Spleen (tissue), 13 donors: Measurements from ENCODE around the gene ITGA6. TPM values are rescaled to one million over a fixed set of nuclear protein-coding genes. Genes with fewer than 3 reads are reported as not detected.

Source experiments
- DNase-seq: peaks from one replicate; pipeline ENCODE4 v3.0.0-alpha.2; 2020
- H3K27ac ChIP-seq, 8 donors: fragments of 200-600 bp; sonication (generic) in 7 of 8; 1 replicate in 4 of 8; 2 replicates in 4 of 8; pipeline versions ENCODE4 v1.5.0 to v1.8.0; 2016 to 2021; ENCODE audit warnings: inconsistent platforms in 4 of 8, mild to moderate bottlenecking in 4 of 8, moderate library complexity in 1 of 8
- H3K27me3 ChIP-seq, 7 donors: fragments of 200-600 bp; sonication (generic) in 6 of 7; replicated peaks in 1 of 7; 1 replicate in 4 of 7; 2 replicates in 3 of 7; pipeline versions ENCODE4 v1.5.0 to v1.8.0; 2016 to 2021; ENCODE audit warnings: inconsistent platforms in 3 of 7, mild to moderate bottlenecking in 1 of 7
- H3K36me3 ChIP-seq, 6 donors: fragments of 200-600 bp; sonication (generic) in 5 of 6; 1 replicate in 4 of 6; 2 replicates in 2 of 6; pipeline versions ENCODE4 v1.5.0 to v1.8.0; 2016 to 2021; ENCODE audit warnings: inconsistent platforms in 2 of 6
- H3K4me1 ChIP-seq, 6 donors: fragments of 200-600 bp; sonication (generic) in 5 of 6; 1 replicate in 3 of 6; 2 replicates in 3 of 6; pipeline versions ENCODE4 v1.5.0 to v1.8.0; 2016 to 2021; ENCODE audit warnings: inconsistent platforms in 3 of 6
- H3K4me3 ChIP-seq, 8 donors: fragments of 200-600 bp; sonication (generic) in 7 of 8; 1 replicate in 4 of 8; 2 replicates in 4 of 8; pipeline versions ENCODE4 v1.5.0 to v1.8.0; 2016 to 2021; ENCODE audit warnings: inconsistent platforms in 4 of 8, mild to moderate bottlenecking in 4 of 8, moderate library complexity in 2 of 8
- H3K9me3 ChIP-seq, 8 donors: fragments of 200-600 bp; sonication (generic) in 7 of 8; 1 replicate in 4 of 8; 2 replicates in 4 of 8; pipeline versions ENCODE4 v1.5.0 to v1.8.0; 2016 to 2021; ENCODE audit warnings: inconsistent platforms in 4 of 8
- POLR2A ChIP-seq, 3 donors: fragments of 450-650 bp; IDR thresholded peaks; one replicate each; pipeline ENCODE4 v1.5.1; 2017; ENCODE audit warnings: antibody characterized with exemption in 3 of 3, mild to moderate bottlenecking in 1 of 3
- POLR2AphosphoS5 ChIP-seq, 3 donors: sonication (generic); formaldehyde crosslinking; IDR thresholded peaks; one replicate each; pipeline ENCODE4 v1.5.1; 2017; ENCODE audit warnings: antibody characterized with exemption in 3 of 3
- WGBS, 5 donors: extraction: QIAGEN DNeasy Blood & Tissue Kit in 3 of 5; methylation state at CpG; one replicate each; pipeline versions ENCODE4 v1.1.5 to v1.1.7; 2013 to 2018; 5-methylcytosine and 5-hydroxymethylcytosine counted together
- intact Hi-C: fragments of 100-400 bp; cut with DNase I; formaldehyde crosslinking; loops from one replicate; pipeline ENCODE4 v1.15.0; 2023; ENCODE audit warnings: low total_unique reads
- long read RNA-seq, 2 donors: transcript quantifications; one replicate each; lab custom pipeline, GENCODE V29; 2026
- polyA plus RNA-seq, 3 donors: library from polyadenylated mRNA; stranded (reverse); fragments of 200-250 nt; gene quantifications; one replicate each; pipeline ENCODE4 v1.2.1, GENCODE V29; 2013
- total RNA-seq, 7 donors: library from RNA; depleted of rRNA in 3 of 7; stranded (reverse); fragments of >200 nt in 3 of 7; fragmentation: NEBNext Ultra II Directional in 4 of 7; extraction: Animal tissue kit (Norgen Biotek cat#: 25700) in 4 of 7; gene quantifications; one replicate each; pipeline versions ENCODE4 v1.1.0 to v1.2.1, GENCODE V29; 2016 to 2021
- TF ChIP-seq, protein P1 (sequence below), 11 experiments: fragments of 200-600 bp in 7 of 11; fragments of 450-650 bp in 4 of 11; sonication (generic) in 4 of 11; IDR thresholded peaks in 8 of 11; conservative IDR thresholded peaks in 3 of 11; 1 replicate in 7 of 11; 2 replicates in 4 of 11; pipeline versions ENCODE4 v1.4.0 to v1.8.0; 2016 to 2021; ENCODE audit warnings: antibody characterized with exemption in 11 of 11, inconsistent platforms in 4 of 11, mild to moderate bottlenecking in 1 of 11
- donor health status: healthy with polysubstance abuse.
- donor health status: DM: no; HTN: no; CAD: no; lungs with moderate emphysema.
- donor health status: DM: no; HTN: no; CAD: no.
- donor health status: Bipolar disorder and iron deficiency.
- donor health status: healthy.
- donor health status: DM: no; HTN: no; CAD: no.
- donor health status: DM: yes; HTN: yes; CAD: no.

The ITGA6 gene
- total RNA-seq (100 to 1,000 TPM in 5 of 7 donors, 10 to 100 TPM in 2; 54.6 to 172 (median 114) TPM), polyA plus RNA-seq (10 to 100 TPM in 1 of 3 donors, 1 to 10 TPM in 2; 6.9 to 18.1 (median 8.2) TPM)
- long read RNA-seq, donor 1, full-length matches to known transcripts: 5 of 18 reads
- long read RNA-seq, donor 1, partial matches to known transcripts: 13 of 18 reads
- long read RNA-seq, donor 1, other reads (novel, unspliced or antisense): 0 of 18 reads
- long read RNA-seq, donor 2, full-length matches to known transcripts: 8 of 19 reads
- long read RNA-seq, donor 2, partial matches to known transcripts: 11 of 19 reads
- long read RNA-seq, donor 2, other reads (novel, unspliced or antisense): 0 of 19 reads

DNA sequence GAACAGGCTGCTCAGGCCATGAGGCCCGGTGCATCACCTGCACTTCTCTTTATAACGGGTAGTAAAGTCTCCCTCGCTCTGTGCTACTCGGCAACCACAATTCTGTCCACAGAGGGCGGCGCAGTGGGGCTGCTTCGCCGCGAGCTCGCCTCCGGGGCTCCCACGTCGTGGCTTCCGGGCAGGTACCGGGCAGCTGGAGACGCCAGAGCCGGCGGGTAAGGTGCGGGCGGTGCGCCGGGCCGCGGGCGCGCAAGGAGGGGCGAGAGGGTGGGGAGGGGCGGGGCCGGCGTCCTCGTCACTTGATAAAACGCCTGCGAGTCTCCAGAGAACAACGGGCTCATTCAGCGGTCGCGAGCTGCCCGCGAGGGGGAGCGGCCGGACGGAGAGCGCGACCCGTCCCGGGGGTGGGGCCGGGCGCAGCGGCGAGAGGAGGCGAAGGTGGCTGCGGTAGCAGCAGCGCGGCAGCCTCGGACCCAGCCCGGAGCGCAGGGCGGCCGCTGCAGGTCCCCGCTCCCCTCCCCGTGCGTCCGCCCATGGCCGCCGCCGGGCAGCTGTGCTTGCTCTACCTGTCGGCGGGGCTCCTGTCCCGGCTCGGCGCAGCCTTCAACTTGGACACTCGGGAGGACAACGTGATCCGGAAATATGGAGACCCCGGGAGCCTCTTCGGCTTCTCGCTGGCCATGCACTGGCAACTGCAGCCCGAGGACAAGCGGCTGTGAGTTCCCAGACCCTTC is at the start of gene ITGA6:
Gene ITGA6 (plus strand): TSS at position 331 of the 734 bp plus-strand sequence.
- WGBS, 5 donors: 0 to 1% (median 0%) methylated on average over 11 to 79 of the region's 79 CpGs
- H3K27me3 ChIP-seq: peaks cover 0 to 67% (median 0%) of the 10 kb centered on the region in 7 donors
- H3K36me3 ChIP-seq: no peaks in the 10 kb centered on the region
- peaks cover 7 to 66% (median 40%) of the 10 kb centered on the region in 6 donors for H3K4me1 ChIP-seq
- intact Hi-C loops: loop anchor here (5.0 kb wide), 1 partner anchor 35 kb away; no protein-coding TSS in a partner anchor
- peak within 1 kb of the TSS; percentile 73 to 90 (median 84) for H3K27ac ChIP-seq
- peak within 1 kb of the TSS; percentile 63 to 87 (median 81) for H3K4me3 ChIP-seq
- peak; percentile 84 to 94 (median 89) for TF ChIP-seq POLR2AphosphoS5 (IDR thresholded peaks at IDR 0.05)
- TF ChIP-seq, protein P1, sequence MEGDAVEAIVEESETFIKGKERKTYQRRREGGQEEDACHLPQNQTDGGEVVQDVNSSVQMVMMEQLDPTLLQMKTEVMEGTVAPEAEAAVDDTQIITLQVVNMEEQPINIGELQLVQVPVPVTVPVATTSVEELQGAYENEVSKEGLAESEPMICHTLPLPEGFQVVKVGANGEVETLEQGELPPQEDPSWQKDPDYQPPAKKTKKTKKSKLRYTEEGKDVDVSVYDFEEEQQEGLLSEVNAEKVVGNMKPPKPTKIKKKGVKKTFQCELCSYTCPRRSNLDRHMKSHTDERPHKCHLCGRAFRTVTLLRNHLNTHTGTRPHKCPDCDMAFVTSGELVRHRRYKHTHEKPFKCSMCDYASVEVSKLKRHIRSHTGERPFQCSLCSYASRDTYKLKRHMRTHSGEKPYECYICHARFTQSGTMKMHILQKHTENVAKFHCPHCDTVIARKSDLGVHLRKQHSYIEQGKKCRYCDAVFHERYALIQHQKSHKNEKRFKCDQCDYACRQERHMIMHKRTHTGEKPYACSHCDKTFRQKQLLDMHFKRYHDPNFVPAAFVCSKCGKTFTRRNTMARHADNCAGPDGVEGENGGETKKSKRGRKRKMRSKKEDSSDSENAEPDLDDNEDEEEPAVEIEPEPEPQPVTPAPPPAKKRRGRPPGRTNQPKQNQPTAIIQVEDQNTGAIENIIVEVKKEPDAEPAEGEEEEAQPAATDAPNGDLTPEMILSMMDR (IDR thresholded peaks at IDR 0.05 in 8 of 11, conservative IDR thresholded peaks at IDR 0.05 in 3 of 11): peak in 6 of 11 experiments; percentile 4 to 49 (median 18)
- peak in 1 of 3 donors; percentile 63 for TF ChIP-seq POLR2A (IDR thresholded peaks at IDR 0.05)
- H3K9me3 ChIP-seq: no peaks in the 10 kb centered on the region
- DNase-seq: peak; percentile 93

DNA sequence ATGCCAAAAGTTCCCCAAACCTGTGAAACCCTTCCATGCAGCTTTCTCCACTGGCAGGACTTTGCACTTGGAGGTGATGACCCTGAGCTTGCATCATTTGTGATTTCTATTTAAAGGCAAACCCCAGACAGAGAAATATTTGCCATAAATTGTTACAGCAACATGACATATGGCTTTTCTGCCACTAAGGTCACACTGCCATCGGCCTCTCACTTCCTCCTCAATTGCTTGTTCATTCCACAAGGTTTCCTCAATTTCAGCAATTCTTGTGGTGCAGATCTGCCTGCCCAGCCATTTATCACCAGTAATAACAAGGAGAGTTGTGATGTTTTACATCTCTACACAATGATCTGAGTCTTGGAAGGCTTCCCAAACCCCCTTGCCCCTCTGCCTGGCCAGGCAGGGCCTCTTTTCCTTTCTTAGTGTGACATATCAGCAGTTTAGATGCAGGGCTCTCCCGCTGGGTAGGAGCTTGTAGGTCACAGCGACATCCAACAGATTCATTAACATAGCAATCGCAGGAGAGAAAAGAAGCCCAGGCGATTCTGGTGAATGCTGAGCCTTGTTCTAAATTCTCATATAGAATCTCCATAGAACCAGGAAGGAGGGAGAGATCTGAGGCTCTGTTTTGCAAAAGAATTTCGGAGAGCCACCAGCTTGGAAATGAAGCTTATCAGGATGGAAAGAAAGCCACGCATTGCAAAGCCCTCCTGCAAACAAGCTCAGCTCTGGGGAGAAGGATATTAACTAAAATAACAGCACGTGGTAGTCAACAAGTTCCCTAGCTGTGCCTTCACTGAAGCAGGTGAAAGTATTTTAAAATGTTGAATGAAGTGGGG is 46.7 kb upstream of the ITGA6 start:
- intact Hi-C loops: no loop called here
- no peak overlapping the region for H3K27ac ChIP-seq
- no peaks in the 10 kb centered on the region for H3K27me3 ChIP-seq
- TF ChIP-seq POLR2AphosphoS5 (IDR thresholded peaks at IDR 0.05) (no peak), POLR2A (IDR thresholded peaks at IDR 0.05) (no peak)
- TF ChIP-seq, protein P1 (IDR thresholded peaks at IDR 0.05 in 8 of 11, conservative IDR thresholded peaks at IDR 0.05 in 3 of 11): no peak
- H3K4me1 ChIP-seq: peaks cover 3 to 35% (median 17%) of the 10 kb centered on the region in 6 donors
- DNase-seq: no peak
- 18 to 41% (median 33%) methylated on average over 8 of the region's 8 CpGs for WGBS, 5 donors
- no peaks in the 10 kb centered on the region for H3K36me3 ChIP-seq
- H3K4me3 ChIP-seq: no peak overlapping the region
- H3K9me3 ChIP-seq: peaks cover 0 to 13% (median 6%) of the 10 kb centered on the region in 8 donors

DNA sequence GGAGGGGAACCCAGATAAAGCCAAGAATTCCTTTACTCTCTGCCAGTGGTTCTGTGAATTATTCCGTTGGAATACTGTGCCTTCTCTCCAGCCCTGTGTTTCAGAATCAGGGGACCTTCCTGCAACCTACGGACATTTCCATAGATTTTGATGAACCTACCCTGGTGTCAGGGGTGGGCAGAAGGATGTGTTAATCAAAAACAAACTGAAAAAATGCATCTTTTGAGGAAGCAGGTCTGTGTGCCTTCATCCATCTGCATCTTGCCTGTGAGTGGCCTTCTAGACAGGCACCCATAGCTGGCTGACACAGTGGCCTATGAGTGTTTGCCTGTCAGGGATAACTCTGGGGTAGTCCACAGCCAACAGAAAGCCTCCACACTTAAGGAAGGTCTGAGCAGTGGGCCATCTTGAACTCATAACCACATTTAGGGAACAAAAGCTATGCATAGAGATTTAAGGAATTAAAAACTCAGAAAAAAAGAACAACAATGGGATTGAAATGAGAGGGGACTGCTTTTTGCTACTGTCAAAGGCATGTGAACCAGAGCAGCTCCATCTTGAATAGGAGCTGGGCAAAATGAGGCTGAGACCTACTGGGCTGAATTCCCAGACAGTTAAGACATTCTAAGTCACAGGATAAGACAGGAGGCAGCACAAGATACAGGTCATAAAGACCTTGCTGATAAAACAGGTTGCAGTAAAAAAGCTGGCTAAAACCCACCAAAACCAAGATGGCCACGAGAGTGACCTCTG is 45.9 kb upstream of the ITGA6 start:
- TF ChIP-seq, protein P1 (IDR thresholded peaks at IDR 0.05 in 8 of 11, conservative IDR thresholded peaks at IDR 0.05 in 3 of 11): no peak
- TF ChIP-seq POLR2A (IDR thresholded peaks at IDR 0.05): no peak
- TF ChIP-seq POLR2AphosphoS5 (IDR thresholded peaks at IDR 0.05): no peak
- Histone ChIP-seq H3K27me3 (no peaks in the 10 kb centered on the region), H3K4me3 (no peak overlapping the region), H3K36me3 (no peaks in the 10 kb centered on the region), H3K4me1 (peaks cover 3 to 28% (median 15%) of the 10 kb centered on the region in 6 donors), H3K9me3 (peaks cover 0 to 13% (median 6%) of the 10 kb centered on the region in 8 donors), H3K27ac (no peak overlapping the region)
- intact Hi-C loops: no loop called here
- no peak for DNase-seq
- 73 to 87% (median 82%) methylated on average over 3 of the region's 3 CpGs for WGBS, 5 donors
